ENCODE data around the gene D2HGDH. TPM values are rescaled to one million over a fixed set of nuclear protein-coding genes. Genes with fewer than 3 reads are reported as not detected.

The D2HGDH gene
- total and polyA plus RNA-seq, 2 of the 13 experiments (the other 11 are each of a cell fraction or from before 2014, with no cell fraction given), result 19.2 to 20.3 TPM

DNA sequence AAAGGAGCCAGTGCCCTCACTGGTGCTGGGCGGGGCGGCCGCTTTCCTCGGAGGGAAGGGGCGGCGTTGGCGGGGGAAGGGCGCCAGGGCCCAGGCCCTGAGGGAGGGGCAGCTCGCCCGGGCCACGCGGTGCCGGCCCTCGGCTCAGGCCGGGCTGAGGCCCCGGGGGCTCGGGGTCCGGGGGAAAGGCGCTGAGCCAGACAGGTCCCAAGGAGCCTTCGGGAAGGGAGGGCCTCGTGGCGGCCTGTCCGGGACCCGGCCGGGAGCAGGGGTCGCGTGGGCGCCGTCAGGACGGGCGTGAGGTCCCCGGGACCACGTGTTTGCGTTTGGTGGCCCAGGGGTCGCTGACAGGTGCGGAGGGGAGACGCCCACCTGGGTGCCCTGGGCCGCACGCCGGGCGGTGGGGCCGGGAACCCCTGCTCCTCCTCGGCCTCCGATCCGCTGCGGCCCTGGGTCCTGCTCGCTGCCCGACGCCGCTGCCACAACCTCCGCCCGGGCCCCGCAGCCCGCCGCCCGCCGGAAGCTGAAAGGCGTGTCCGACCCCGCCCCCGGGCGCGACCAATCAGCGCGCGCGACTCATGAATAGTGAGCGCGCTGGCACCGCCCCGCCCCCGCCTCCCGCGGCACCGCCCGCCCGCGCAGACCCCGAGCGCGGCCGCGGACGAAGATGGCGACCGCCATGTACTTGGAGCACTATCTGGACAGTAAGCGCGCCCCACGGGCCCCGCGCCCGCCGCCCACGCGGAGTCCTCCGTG, 32.9 kb upstream of the D2HGDH start, which contains the start of gene ING5 (continued):
- peak; percentile 87; the same call in 1 of the 2 replicates for TF ChIP-seq ZNF782 (CRISPR knock-in tag; IDR thresholded peaks at IDR 0.05; ENCODE audit: borderline replicate concordance)
- TF ChIP-seq ZFP36 (IDR thresholded peaks at IDR 0.05; ENCODE audit: borderline replicate concordance, low read depth, low read length, partially characterized antibody), result no peak
- TF ChIP-seq ZMAT3 (CRISPR knock-in tag; conservative IDR thresholded peaks at IDR 0.05), result peak; percentile 95
- no peak for TF ChIP-seq ZNF382 (CRISPR knock-in tag; IDR thresholded peaks at IDR 0.05; ENCODE audit: borderline replicate concordance)
- no peak for TF ChIP-seq ZNF605 (CRISPR knock-in tag; IDR thresholded peaks at IDR 0.05)
- TF ChIP-seq ZNF878 (CRISPR knock-in tag; IDR thresholded peaks at IDR 0.05), result peak; percentile 70; the same call in 1 of the 2 replicates
- peak; percentile 58; the same call in 1 of the 2 replicates for TF ChIP-seq ZNF337 (CRISPR knock-in tag; IDR thresholded peaks at IDR 0.05; ENCODE audit: borderline replicate concordance, low read depth)
- peak; percentile 43; the same call in 1 of the 2 replicates for TF ChIP-seq ZNF33B (CRISPR knock-in tag; IDR thresholded peaks at IDR 0.05)
- no peak for TF ChIP-seq SMC3 (IDR thresholded peaks at IDR 0.05; ENCODE audit: low read length)
- no peak for TF ChIP-seq NFRKB (IDR thresholded peaks at IDR 0.05)
- no peak for TF ChIP-seq ZNF776 (CRISPR knock-in tag; IDR thresholded peaks at IDR 0.05)
- TF ChIP-seq AGO1 (IDR thresholded peaks at IDR 0.05; ENCODE audit: low read depth, low read length, poor library complexity, severe bottlenecking), result peak; percentile 93
- TF ChIP-seq, protein P1, sequence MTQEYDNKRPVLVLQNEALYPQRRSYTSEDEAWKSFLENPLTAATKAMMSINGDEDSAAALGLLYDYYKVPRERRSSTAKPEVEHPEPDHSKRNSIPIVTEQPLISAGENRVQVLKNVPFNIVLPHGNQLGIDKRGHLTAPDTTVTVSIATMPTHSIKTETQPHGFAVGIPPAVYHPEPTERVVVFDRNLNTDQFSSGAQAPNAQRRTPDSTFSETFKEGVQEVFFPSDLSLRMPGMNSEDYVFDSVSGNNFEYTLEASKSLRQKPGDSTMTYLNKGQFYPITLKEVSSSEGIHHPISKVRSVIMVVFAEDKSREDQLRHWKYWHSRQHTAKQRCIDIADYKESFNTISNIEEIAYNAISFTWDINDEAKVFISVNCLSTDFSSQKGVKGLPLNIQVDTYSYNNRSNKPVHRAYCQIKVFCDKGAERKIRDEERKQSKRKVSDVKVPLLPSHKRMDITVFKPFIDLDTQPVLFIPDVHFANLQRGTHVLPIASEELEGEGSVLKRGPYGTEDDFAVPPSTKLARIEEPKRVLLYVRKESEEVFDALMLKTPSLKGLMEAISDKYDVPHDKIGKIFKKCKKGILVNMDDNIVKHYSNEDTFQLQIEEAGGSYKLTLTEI (CRISPR knock-in tag; conservative IDR thresholded peaks at IDR 0.05), result no peak
- TF ChIP-seq ADNP (CRISPR knock-in tag; IDR thresholded peaks at IDR 0.05), result no peak
- TF ChIP-seq HNF4A (CRISPR knock-in tag; IDR thresholded peaks at IDR 0.05), result no peak
- TF ChIP-seq, protein P2, sequence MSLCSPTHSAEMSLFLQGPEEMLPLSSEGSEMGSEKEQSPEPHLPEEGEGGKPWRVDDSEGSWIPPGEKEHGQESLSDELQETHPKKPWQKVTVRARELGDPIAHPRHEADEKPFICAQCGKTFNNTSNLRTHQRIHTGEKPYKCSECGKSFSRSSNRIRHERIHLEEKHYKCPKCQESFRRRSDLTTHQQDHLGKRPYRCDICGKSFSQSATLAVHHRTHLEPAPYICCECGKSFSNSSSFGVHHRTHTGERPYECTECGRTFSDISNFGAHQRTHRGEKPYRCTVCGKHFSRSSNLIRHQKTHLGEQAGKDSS (CRISPR knock-in tag; IDR thresholded peaks at IDR 0.05; ENCODE audit: borderline replicate concordance, low read depth), result peak; percentile 97; the same call in 1 of the 2 replicates
- TF ChIP-seq SMAD9 (CRISPR knock-in tag; IDR thresholded peaks at IDR 0.05), result no peak
- peak; percentile 22 for TF ChIP-seq CEBPG (CRISPR knock-in tag; IDR thresholded peaks at IDR 0.05)
- TF ChIP-seq, protein P3, sequence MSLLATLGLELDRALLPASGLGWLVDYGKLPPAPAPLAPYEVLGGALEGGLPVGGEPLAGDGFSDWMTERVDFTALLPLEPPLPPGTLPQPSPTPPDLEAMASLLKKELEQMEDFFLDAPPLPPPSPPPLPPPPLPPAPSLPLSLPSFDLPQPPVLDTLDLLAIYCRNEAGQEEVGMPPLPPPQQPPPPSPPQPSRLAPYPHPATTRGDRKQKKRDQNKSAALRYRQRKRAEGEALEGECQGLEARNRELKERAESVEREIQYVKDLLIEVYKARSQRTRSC (CRISPR knock-in tag; IDR thresholded peaks at IDR 0.05; ENCODE audit: low read depth), result no peak
- TF ChIP-seq ETV6 (CRISPR knock-in tag; conservative IDR thresholded peaks at IDR 0.05), result peak; percentile 59; the same call in 1 of the 2 replicates
- TF ChIP-seq, protein P4, sequence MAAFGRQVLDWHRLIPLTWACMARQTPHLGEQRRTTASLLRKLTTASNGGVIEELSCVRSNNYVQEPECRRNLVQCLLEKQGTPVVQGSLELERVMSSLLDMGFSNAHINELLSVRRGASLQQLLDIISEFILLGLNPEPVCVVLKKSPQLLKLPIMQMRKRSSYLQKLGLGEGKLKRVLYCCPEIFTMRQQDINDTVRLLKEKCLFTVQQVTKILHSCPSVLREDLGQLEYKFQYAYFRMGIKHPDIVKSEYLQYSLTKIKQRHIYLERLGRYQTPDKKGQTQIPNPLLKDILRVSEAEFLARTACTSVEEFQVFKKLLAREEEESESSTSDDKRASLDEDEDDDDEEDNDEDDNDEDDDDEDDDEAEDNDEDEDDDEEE (CRISPR knock-in tag; IDR thresholded peaks at IDR 0.05), result peak; percentile 91
- TF ChIP-seq, protein P5, sequence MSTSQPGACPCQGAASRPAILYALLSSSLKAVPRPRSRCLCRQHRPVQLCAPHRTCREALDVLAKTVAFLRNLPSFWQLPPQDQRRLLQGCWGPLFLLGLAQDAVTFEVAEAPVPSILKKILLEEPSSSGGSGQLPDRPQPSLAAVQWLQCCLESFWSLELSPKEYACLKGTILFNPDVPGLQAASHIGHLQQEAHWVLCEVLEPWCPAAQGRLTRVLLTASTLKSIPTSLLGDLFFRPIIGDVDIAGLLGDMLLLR (CRISPR knock-in tag; IDR thresholded peaks at IDR 0.05), result peak; percentile 93
- peak; percentile 92; the same call in 1 of the 2 replicates for TF ChIP-seq ZNF75D (CRISPR knock-in tag; IDR thresholded peaks at IDR 0.05; ENCODE audit: borderline replicate concordance)
- TF ChIP-seq ZNF672 (CRISPR knock-in tag; IDR thresholded peaks at IDR 0.05), result no peak
- TF ChIP-seq EZH2 (conservative IDR thresholded peaks at IDR 0.05; ENCODE audit: low read depth, low read length), result no peak

All from HepG2 (cell line).